NCI-H510A treated with DMSO at 0.1 percent for 48 hours (cell line): ENCODE measurements around the gene METTL15.
"Not testable (repeated sequence)": the region's sequence is repeated elsewhere in the genome, so short reads cannot be mapped to it uniquely, and the experiment has no call there.

Experiments used
- DNase-seq: peaks from one replicate; lab custom pipeline; 2025; lab: John Stamatoyannopoulos, UW

Gene METTL15

DNA sequence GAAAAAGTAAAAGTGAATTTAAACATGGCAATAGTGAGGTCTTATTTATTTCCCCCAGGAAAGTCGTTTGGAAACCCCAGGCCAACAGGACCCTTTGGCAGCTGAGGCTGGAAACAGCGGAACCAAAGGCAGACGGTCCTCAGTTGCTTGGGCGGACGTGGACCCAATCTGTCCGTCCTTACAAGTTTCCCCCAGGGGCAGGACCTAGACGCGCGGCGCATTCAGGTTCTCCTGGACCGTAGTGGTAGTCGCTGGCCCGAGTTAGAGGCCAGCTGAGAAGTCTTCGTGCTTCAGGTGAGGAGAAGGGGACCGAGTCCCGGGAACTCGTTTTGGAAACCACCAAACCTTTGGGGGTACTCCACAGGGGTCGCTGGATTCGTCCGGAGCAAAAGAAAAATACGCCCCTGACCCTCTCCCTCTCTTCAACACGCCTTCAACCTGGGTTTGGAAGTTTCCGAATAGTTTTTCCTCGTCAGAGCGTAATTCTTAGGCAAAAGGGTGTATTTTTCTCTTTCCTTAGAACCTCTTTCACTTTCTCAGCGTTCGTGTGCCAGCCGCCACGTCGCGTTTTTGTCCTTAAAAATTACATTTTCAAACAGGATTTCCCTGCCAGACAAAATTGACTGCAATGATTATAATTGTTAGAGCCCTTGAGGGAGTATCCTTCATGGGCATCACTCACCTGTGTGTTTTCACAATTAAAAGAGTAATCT, 2.1 kb downstream of the METTL15 start:
- DNase-seq, result peak; percentile 48

DNA sequence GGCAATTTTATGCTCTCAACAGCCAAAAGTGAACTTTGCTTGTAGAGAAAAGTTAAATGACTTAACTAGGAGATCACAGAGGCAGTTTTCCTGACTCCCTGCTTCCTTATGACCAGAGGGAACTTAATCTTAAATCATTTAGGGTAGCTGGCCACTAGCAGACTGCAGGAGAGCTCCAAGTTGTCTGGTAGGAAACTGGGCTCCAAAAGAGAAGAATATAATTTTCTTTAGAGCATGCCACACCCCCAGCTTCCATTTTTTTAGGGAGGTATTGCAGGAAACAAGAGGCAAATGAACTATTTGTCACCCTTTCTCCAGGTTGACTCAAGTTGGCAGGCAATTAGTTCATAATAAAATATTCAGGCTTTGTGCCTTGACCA, 2.6 kb downstream of the METTL15 start:
- DNase-seq, result no peak

DNA sequence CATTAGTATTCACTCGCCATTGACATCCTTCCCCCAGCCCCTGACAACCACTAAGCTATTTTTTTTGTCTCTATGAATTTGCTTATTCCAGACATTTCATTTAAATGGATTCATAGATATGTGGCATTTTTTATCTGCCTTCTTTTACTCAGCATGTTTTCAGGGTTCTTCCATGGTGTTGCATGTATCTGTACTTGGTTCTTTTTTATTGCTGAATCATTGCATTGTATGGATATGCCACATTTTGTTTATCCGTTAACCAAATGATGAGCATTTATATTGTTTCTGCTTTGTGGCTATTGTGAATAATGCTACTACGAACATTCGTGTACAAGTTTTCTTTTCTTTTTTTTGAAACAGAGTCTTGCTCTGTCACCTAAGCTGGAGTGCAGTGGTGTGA, 5.9 kb downstream of the METTL15 start:
- DNase-seq, result no peak

DNA sequence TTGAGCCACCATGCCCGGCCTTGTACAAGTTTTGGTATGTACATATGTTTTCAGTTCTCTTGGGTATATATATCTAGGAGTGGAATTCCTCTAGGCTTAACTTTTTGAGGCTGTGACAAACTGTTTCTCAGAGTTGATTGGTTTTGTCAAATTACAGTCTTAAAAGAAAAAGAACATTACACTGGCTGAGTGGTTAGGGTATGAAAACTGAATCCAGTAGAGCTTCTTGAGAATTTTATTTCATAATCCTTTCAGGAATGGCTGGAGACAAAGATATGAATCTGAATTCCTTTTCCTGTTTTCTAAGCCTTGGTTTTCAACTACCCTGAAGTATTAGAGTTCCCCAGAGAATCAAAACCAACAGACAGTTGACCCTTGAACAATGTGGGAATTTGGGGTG, 6.5 kb downstream of the METTL15 start:
- no peak for DNase-seq

DNA sequence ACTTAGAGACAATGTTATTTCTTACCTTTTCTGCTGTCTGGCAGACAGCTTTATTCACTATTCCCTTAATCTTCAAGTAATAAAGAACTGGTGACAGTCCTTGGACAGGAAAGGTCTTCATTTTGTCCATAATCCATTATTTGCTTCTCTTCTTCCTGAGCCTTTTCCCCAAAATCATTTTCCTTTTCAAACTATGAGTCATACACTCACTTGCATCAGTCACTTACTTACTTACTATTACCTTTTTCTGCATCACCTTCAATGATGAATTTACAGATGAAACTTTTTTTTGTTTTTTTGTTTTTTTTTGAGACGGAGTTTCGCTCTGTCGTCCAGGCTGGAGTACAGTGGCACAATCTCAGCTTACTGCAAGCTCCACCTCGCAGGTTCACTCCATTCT, 9.5 kb downstream of the METTL15 start:
- DNase-seq, result no peak

DNA sequence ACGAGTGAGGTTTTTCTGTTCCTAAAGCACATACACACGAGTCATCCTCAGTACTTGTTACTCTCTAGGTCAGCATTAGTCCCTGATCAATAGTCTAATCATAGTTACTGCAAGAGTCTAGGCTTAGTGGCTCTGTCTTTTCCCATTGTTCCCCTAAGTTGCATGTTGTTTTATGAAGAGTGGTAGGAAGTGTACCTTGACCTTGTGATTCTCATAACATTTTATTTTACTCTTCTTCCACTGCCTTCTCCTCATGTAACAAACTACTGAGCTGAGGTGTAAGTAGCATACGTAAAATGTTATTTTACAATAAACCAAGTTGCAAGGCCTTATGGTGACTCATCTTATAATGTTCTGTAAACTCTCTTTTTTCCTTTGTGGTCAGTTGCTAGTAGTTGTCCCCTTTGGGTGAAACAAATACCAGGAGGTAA, 15.0 kb downstream of the METTL15 start:
- no peak for DNase-seq

DNA sequence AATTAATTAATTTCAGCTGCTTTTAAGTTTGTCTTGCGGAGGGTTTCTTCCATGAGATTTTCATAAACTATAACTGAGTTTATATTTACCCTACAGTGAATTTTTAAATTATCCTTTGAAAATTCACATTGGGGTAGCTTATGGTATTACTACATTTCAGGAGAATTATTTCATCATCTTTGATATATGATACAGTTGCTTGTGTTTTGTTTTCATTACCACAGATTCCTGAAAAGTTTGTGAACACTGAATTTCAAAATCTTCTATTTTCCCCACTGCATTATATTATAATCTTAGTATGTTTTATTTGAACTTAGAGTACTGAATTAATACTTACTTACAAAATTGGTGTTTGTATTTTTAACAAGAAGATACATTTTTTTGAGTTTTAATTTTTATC, 24.4 kb downstream of the METTL15 start:
- no peak for DNase-seq

DNA sequence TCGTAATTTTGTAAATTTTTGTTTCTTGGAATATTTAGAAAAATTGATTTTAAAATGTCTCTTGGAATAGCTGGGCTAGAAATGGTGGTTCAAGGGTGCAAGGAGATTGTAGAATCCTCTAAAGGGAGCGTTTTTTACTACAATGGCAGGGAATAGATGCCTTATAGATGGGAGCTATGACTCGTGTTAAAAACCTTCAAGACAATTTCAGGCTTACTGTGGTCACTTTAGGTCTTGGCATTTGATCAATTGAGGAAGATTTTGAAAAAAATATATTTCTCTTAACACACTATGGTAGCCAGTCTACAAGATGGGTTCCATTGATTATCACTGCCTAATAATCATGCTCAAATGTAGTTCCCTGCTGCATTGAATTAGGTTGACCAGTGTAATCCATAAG, 25.0 kb downstream of the METTL15 start:
- no peak for DNase-seq

DNA sequence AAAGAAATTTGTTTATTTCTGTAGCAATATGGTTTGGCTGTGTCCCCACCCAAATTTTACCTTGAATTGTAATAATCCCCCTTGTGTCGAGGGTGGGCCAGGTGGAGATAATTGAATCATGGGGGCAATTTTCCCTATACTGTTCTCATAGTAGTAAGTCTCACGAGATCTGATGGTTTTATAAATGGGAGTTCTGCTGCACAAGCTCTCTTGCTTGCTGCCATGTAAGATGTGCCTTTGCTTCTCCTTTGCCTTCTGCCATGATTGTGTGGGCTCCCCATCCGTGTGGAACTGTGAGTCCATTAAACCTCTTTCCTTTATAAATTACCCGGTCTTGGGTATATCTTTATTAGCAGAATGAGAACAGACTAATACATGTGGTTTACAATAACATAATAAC, 28.0 kb downstream of the METTL15 start:
- not testable (repeated sequence) for DNase-seq

DNA sequence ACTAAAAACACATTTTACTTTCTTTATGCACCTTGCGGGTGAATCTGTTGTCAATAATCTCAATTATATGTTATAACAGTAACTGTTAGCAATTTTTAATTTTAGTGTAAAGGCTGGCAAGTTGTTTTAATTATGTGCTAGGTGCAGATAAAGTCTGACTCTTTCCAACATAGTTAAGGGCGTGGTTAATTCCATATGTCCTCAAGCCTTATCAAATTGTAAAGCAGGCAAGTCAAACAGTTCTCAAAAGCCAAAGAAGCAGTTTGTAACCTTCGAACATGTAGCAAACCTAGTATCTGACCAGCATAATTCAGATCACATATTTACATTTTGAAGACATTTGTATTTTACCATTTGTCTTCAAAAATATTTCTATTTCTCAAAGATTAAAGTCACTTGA, 29.2 kb downstream of the METTL15 start:
- no peak for DNase-seq

DNA sequence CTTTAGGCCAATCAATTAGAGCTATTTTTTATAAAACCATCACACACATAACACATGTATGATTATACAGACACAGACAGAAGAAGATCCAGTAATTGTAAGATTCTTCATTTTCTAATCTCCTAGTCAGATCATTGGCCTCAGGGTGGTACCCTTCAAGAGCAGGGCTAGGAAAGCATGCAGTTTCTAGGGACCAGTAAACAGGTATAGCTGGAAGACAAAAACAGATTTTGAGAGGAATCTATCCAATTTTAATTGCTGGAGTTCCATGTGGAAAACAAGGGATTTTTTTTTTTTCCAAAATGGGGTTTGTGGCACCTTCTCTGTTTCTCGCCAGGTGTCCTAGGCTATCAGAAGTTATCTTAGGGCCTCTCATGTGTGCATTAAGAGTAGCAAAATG, 29.6 kb downstream of the METTL15 start:
- no peak for DNase-seq

DNA sequence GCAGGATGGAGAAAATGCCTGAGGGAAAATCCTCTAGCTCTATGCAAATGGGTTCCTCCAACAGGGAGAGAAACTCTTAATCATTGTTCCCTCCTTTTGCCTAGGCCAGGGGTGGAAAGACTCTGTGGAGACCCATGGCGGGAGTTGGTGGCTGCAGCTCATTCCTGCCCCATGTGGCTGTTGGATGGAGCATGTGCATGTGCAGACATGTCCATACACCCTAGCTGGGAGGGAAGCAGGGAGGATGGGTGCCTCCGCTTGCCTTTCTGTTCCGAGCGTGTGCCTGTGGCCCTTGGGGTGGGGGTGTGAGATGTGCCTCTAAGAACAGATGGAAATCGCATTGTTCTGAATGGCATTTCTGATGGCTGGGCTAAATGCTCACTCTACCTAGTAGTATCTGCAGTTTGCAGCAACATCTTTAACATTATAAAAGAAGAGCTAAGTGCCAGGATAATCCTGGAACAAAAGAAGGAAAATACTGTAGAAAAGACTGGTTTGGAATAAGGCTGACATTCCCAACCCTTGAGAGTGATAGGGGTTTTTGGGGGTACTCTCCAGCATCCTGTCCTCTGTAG, 31.7 kb downstream of the METTL15 start:
- DNase-seq, result no peak

DNA sequence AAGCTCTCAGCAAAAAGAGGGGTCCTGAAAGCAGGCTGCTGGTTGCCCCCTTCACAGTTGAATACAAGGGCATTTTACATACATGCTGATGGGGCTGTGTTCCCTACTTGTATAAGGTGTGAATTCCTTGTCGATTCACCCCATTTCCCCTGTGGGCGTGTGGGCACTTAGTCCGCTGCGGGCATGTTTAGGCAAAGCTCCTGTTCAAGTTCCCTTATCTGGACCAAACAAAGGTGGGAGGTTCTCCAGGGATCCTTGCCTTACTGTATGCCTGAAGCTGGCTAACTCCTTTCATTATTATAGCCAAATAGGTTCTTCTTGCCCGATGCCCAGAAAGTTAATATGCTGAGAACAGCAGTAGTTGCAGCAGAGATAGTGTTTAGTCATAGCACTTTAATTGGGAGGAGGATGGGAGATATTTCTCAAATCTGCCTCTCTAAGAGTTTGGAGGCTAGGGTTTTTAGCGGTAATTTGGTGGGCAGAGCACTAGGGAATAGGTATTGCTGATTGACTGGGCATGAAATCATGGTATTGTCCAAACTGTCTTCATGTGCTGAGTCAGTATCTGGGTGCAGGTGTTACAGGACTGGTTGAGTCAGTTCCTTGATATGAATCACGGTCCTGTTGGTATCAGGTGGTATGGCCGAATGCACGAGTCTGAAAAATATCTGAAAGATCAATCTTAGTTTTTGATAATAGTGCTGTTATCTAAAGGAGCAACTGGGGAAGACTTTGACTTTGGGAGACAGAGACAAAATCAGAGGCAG, 32.7 kb downstream of the METTL15 start:
- no peak for DNase-seq

DNA sequence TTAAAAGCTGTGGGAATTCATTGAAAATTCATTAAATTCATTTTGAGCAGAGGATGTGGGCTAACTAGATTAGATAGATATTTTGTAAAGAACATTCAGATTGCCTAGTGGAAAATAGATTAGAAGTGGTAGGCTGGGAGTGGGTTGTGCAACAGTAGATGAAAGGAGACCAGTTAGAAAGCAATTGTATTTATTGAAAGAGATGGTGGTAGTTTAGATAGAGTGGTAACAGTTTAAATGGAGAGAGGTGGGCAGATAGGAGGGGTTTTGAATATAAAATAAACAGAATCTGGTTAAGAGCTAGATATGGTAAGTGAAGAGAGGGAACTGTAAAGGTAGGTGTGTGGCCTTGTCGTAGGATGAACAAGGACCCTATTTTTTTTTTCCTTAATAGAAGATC, 34.5 kb downstream of the METTL15 start:
- no peak for DNase-seq

DNA sequence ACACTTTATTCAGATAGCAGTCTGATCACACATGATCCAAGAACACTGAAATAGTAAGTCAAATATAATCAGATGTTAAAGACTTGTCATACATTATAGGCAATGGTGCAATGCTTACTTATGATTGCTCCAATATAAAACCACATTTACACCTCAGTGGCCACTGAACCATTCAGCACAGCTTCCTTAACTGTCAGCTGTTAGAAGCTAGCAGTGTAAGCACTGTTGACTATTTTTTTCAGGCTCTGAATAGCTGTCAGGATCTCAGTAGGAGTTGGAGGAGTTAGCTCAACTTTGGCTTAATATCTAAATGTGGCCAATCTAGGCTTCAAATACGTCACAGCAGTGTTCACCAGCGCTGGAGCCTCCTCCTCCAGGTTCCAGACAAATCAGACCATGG, 36.6 kb downstream of the METTL15 start:
- DNase-seq, result no peak

DNA sequence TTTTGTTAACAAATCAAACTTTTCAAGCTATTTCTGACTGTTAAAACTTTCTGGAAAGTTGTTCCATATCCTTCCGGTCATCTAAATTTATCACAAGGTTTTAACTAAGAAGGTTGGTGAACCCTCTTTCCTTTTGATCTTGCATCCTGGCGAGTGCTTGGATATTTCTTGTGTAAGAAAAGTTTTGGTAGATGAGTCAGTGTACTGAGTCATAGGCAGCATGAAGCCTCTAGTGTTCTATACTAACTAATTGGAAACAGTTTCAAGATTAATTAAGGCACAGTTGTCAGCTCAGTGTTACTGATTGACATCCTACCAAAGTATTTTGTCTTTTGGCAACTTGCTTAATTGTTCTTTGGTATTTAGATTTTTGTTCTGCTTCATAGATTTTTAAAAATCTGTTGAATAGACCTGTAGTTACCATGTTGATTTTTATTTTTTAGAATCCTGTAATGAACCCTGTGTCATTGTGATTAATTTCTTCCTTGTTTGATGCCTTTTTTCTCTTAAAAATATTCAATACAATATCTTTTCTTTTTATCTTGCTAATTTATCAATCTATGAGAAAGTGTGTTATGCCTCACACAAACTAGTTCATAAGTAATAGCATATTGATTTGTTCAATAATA, 38.0 kb downstream of the METTL15 start:
- DNase-seq, result no peak

DNA sequence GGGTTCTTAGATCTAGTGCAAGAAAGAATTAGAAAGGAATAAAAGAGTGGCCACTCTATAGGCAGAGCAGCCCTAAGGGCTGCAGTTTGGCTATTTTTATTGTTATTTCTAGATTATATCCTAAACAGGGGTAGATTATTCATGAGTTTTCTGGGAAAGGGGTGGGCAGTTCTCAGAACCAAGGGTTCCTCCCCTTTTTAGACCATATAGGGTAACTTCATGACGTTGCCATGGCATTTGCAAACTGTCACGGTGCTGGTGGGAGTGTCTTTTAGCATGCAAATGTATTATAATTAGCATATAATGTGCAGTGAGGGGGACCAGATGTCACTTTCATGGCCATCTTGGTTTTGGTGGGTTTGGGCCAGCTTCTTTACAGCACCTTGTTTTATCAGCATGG, 44.6 kb downstream of the METTL15 start:
- DNase-seq, result no peak

DNA sequence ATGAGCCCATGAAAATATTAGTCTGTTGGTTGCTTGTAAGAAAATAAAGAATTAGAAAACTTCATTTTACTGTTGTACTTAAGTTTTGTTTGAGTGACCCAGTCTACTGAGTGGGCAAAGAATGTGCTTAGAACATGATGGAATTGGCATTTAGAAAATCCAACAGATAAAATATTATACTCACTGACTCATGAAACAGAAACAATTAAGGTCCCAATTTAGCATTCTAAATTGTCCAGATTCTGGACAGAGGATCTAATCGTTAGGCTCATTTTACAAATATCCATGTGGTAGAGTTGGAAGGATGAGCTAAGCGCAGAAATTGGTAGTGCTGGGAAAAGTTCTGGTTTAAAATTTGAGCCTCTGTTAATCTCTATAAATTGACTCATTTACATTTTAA, 45.4 kb downstream of the METTL15 start:
- no peak for DNase-seq

DNA sequence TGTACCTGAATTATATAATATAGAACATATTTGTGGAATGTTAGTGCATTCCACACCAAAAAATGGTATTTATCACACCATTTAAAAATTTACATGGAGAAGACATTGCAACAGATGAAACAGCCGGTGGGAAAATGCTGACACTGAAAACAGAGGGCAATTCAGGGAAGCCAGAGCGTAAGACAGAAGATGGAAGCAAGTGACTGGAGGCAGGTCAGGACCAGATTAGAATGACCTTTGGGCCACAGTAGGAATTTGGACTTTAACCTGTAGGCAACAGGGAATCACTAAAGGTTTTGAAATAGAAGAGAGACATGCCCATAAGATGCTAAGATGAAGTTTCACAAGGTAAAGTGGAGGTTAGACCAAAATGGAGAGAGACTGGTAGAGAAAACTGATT, 60.5 kb downstream of the METTL15 start:
- no peak for DNase-seq

DNA sequence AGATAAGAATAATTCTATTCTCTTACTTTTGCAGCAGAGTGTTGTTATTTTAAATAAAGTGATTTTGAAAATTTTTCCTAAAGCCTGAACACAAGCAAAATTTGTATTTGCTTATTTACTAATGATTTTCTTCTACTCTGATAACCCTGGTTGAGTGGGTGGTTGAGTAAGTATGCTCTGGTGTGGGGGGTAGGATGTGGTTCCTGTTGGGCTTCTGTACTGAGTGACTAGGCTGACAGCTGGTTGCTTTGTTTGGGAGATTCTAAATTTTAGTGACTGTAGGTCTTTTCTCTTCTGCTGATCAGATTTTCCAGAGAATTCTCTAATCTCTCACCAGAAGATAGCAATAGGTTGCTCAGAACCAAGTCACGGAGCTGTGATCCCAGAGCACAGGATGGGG, 61.6 kb downstream of the METTL15 start:
- no peak for DNase-seq

DNA sequence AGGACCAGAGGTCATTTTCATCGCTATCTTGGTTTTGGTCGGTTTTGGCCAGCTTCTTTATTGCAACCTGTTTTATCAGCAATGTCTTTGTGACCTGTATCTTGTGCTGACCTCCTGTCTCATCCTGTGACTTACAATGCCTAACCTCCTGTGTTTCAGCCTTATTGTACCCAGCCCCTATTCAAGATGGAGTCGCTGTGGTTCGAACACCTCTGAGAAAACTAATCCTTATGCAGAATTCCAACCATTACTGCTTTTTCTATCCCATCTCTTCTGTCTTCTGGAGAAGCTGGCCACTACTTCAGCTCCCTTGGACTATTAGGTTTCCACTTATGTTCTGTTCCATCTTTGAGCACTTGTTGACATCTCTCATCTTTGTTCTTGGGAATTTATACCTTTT, 62.6 kb downstream of the METTL15 start:
- DNase-seq, result no peak

DNA sequence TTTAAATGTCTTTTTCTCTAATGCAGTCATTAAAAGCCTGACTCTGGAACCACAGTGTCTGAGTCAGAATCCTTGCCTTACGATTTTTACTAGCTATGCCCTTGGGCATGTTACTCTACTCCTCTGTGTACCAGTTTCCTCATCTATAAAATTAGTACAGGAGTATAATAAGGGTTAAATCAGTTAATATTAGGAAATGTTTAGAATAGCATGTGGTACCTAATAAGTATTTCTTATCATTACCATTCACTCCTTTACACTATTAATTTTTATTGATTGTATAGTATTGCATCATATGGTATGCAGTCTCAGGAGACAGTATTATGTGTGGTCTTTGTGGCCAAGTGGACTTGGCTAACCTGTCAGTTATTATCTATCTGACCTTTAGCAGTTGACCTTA, 68.2 kb downstream of the METTL15 start:
- DNase-seq, result no peak

DNA sequence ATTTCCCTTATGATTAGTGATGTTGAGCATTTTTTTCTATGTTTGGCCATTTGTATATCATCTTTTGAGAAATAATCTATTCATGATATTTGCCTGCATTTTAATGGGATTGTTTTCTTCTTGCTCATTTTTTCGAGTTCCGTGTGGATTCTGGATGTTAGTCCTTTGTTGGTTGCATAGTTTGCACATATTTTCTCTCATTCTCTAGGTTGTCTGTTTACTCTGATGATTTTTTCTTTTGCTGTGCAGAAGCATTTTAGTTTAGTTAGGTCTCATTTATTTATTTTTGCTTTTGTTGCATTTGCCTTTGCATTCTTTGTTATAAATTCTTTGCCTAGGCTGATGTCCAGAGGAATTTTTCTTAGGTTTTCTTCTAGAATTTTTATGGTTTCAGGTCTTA, 87.3 kb downstream of the METTL15 start:
- DNase-seq, result no peak
